Spinal cord (tissue), 10 donors: ENCODE results near the gene ELAVL4. TPM values are rescaled to one million over a fixed set of nuclear protein-coding genes. Genes with fewer than 3 reads are reported as not detected.

ENCODE experiments used
- DNase-seq, 6 donors: peaks; one replicate each; pipeline versions ENCODE4 v3.0.0 to v3.0.0-alpha.2; 2013 to 2015; ENCODE audit warnings: low spot score in 6 of 6, low read depth in 4 of 6
- H3K27ac ChIP-seq: one replicate; pipeline ENCODE4 v1.5.1; 2013; ENCODE audit warnings: low read depth, low read length, control low read depth
- H3K27me3 ChIP-seq: one replicate; pipeline ENCODE4 v1.6.1; 2013; ENCODE audit warnings: low read length; ENCODE audit not compliant: control insufficient read depth, insufficient read depth
- H3K36me3 ChIP-seq: one replicate; pipeline ENCODE4 v1.6.1; 2013; ENCODE audit warnings: low read length; ENCODE audit not compliant: control insufficient read depth, insufficient read depth
- H3K4me1 ChIP-seq: one replicate; pipeline ENCODE4 v1.6.1; 2013; ENCODE audit warnings: low read length; ENCODE audit not compliant: control insufficient read depth, insufficient read depth
- H3K4me3 ChIP-seq: one replicate; pipeline ENCODE4 v1.5.1; 2013; ENCODE audit warnings: low read depth, low read length, control low read depth
- H3K9me3 ChIP-seq: one replicate; pipeline ENCODE4 v1.6.1; 2013; ENCODE audit warnings: low read length; ENCODE audit not compliant: control insufficient read depth, insufficient read depth
- WGBS: methylation state at CpG from one replicate; pipeline ENCODE4 v1.1.5; 2013; ENCODE audit warnings: missing lambda C conversion rate; ENCODE audit not compliant: insufficient coverage; 5-methylcytosine and 5-hydroxymethylcytosine counted together
- polyA plus RNA-seq, 2 donors: library from polyadenylated mRNA; unstranded; fragments of 120-200 nt; gene quantifications; one replicate each; pipeline ENCODE4 v1.2.1, GENCODE V29; 2013; ENCODE audit not compliant: insufficient read length in 2 of 2
- total RNA-seq, 2 donors: library from RNA; depleted of rRNA in 1 of 2; stranded (reverse); fragments of 120-200 nt in 1 of 2; fragments of >200 nt in 1 of 2; gene quantifications; one replicate each; pipeline versions ENCODE4 v1.2.3 to v1.2.4, GENCODE V29; 2013 to 2014
- donor health status: healthy.

ELAVL4 gene
- total and polyA plus RNA-seq, 4 donors: 24.8 to 77.4 (median 68.5) TPM

DNA sequence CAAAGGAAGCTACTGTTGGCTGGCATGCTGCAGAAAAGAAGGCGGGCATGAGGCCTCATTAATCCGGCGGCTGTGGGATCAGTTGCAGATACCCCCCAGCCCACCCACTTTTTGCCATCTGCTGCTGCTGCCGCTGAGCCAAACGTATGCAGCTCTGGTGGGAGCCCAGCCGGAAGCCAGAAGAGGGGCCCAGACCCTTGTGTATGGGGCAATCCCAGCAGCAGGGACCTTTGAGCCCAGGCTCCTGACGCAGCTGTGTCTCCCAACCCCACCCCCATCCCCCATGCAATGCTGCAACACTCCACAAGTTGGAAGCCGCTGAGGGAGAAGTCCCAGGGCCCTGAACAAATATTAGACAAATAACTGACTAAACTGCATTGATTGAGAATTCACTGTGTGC lies 106.0 kb downstream of the ELAVL4 start:
- H3K36me3 ChIP-seq: no peaks in the 10 kb centered on the region
- H3K9me3 ChIP-seq: no peaks in the 10 kb centered on the region
- peak in 1 of 6 donors; percentile 73 for DNase-seq
- WGBS: 39% methylated on average over 4 of the region's 8 CpGs
- no peaks in the 10 kb centered on the region for H3K4me1 ChIP-seq
- no peak overlapping the region for H3K4me3 ChIP-seq
- no peak overlapping the region for H3K27ac ChIP-seq
- H3K27me3 ChIP-seq: no peaks in the 10 kb centered on the region

DNA sequence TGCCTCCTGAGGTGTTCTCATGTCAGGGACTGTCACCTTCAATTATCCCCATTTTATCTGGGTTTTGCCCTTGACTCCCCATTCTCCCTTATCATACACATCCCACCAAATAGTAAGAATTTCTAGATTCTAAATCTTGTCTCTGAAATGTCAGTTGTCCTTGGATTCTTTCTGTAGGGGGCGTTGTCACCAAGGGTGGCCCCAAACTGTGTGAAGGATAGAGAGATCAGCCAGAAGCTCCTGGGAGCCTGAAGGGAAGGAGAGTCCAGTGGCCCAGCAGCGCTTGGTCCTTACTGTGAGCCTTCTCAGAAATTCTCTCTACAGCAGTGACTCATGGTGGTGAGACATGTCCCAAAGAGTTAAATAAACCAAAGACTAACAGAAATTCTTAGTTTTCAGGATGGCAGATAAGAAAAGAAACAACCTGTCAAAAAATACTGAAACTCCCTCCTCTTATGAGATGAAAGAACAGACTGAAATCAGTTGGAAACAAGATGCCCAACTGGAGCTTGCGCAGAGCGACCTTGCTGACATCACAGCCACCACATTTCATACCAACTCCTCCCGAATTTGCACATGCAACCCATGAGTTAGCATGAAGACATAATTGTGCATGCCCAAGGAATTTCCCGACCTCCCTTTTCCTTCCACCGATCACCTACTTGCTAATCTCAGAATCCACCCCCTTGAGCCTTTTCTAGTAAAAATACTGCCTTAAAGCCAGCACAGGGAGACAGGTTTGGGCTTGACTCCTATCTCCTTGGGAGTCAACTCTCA lies 109.8 kb downstream of the ELAVL4 start:
- 98% methylated on average over 5 of the region's 7 CpGs for WGBS
- Histone ChIP-seq H3K27me3 (no peaks in the 10 kb centered on the region), H3K36me3 (no peaks in the 10 kb centered on the region), H3K9me3 (no peaks in the 10 kb centered on the region), H3K27ac (no peak overlapping the region), H3K4me3 (no peak overlapping the region), H3K4me1 (no peaks in the 10 kb centered on the region)
- no peak for DNase-seq

DNA sequence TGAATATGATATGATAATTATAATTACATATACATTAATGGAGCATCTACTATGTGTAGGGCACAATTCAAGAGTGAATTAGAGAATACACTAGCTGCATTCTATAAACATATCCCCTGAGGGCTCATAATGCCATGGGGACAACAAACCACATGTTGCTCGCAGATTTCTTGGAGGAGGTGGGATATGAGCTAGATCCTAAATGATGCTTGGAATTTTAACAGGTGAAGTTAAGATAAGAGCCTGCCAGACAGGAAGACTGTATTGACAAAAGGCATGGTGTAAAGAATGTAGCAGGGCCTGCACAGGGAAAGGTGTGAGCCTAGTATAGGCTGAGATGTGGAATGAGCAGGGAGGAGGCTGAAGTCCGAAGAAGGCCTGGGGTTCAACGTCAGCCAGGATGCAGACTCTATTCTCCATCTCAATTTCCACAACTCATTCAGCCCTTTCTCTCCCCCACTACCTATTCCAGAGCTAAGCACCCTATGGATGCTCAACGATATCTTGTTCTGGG lies 120.2 kb downstream of the ELAVL4 start:
- Histone ChIP-seq H3K4me1 (no peaks in the 10 kb centered on the region), H3K36me3 (no peaks in the 10 kb centered on the region), H3K4me3 (no peak overlapping the region), H3K9me3 (no peaks in the 10 kb centered on the region), H3K27me3 (no peaks in the 10 kb centered on the region), H3K27ac (no peak overlapping the region)
- 80% methylated on average over 1 of the region's 4 CpGs for WGBS
- DNase-seq: no peak

DNA sequence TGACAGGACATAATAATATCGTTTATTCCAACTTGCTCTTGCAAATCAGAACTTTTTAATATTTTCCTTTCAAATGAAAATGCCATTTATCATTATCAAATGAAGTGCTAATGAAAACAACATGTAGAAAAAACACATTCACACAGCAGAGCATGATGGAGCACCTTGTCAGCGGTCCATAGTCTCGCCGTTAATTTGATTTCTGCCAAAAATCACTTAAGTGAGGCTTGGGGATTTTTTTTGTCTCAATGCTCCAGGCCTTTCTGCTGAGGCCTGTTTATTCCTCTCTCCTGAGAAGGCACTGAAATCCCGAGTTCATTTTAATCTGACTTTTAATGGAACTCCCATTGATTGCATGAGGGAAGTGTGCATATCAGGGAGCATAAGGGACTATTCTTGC lies 122.5 kb downstream of the ELAVL4 start:
- Histone ChIP-seq H3K27me3 (no peaks in the 10 kb centered on the region), H3K4me3 (no peak overlapping the region), H3K27ac (no peak overlapping the region), H3K9me3 (no peaks in the 10 kb centered on the region), H3K4me1 (no peaks in the 10 kb centered on the region), H3K36me3 (no peaks in the 10 kb centered on the region)
- WGBS: 70% methylated on average over 4 of the region's 5 CpGs
- peak in 2 of 6 donors; percentile 20 to 65 for DNase-seq

DNA sequence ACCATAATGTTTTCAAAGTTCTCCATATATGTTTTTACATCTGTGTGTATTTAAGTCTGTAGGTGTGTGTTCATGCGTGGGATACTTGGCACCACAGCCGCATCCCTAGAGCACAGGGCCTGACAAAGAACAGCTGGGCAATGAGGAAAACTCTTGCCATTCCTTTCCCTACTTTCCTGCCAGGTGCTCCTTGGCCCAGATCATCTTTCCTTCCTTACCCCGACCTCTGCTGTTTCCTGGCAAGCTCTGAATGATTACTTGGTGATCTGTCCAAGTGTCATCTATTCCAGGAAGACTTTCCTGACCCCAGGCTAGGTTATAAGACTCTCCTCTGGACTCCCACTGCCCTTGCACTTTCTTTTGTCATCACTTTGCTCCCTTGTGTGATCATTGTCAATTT lies 123.6 kb downstream of the ELAVL4 start:
- Histone ChIP-seq H3K27ac (no peak overlapping the region), H3K36me3 (no peaks in the 10 kb centered on the region), H3K27me3 (no peaks in the 10 kb centered on the region), H3K9me3 (no peaks in the 10 kb centered on the region), H3K4me3 (no peak overlapping the region), H3K4me1 (peaks cover 5% of the 10 kb centered on the region)
- 85% methylated on average over 2 of the region's 3 CpGs for WGBS
- DNase-seq: no peak

DNA sequence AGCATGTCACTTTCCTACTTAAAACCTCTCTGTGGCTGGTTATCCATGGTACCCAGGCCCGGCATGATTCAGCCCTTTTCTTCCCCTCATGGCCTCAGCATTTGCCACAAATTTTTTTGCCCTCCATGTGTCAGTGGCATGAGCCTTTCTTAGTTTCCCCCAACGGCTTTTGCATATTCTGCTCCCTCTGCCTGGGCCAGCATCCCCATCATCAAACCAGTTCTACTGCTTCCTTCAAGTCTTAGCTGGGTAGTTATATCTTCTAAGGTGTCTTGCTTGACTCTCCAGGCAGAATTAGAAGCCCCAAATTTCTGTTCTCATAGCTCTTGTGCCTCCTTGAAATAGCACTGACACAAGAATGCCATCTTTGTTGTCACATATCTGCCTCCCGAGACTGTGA lies 127.9 kb downstream of the ELAVL4 start:
- Histone ChIP-seq H3K36me3 (no peaks in the 10 kb centered on the region), H3K4me3 (no peak overlapping the region), H3K9me3 (peaks cover 2% of the 10 kb centered on the region), H3K27ac (no peak overlapping the region), H3K4me1 (peaks cover 5% of the 10 kb centered on the region), H3K27me3 (no peaks in the 10 kb centered on the region)
- 88% methylated on average over 2 of the region's 3 CpGs for WGBS
- DNase-seq: no peak

DNA sequence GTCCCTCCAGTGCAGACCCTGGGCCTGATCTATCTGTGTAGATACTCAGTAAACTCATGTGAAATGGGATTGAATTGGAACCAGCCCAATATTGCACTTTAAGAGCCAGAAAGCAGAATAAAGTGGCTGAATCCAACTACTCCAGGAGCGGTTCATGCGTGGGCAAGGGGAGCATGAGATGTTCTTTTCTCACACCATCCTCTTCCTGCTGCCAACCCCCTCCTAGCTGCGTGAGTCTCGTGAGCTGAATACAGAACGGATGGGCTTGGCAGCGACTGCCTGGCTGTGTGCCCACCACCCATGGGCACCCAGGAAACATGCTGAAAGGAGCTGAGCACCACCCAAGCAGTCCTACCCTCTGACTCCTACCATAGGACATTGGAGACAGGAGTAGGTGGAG lies 128.3 kb downstream of the ELAVL4 start:
- H3K27ac ChIP-seq: no peak overlapping the region
- no peak overlapping the region for H3K4me3 ChIP-seq
- 48% methylated on average over 4 of the region's 6 CpGs for whole genome bisulfite sequencing
- peaks cover 5% of the 10 kb centered on the region for H3K4me1 ChIP-seq
- no peaks in the 10 kb centered on the region for H3K27me3 ChIP-seq
- H3K9me3 ChIP-seq: peaks cover 2% of the 10 kb centered on the region
- no peaks in the 10 kb centered on the region for H3K36me3 ChIP-seq
- peak in 2 of 6 donors; percentile 57 to 61 for DNase-seq

DNA sequence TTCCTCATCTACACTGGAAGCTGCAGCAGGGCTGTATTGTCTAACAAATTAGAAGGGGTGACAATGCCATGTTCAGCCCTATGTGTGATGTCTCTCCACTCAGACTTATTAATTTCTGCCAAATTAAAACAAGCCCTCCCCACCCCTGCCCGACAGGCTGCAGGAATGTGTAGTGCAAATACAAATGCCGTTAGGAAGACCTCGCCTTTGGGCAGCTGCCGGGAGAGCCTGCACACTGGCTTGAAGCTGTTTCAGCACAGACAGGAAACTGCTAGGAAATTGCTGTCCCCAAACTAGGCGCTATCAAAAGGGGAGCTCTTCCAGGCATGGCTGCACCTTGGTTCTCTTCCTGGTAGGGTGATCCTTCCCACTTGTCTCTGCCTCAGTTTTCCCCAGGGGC lies 135.2 kb downstream of the ELAVL4 start:
- peak in 1 of 6 donors; percentile 34 for DNase-seq
- Histone ChIP-seq H3K27me3 (no peaks in the 10 kb centered on the region), H3K36me3 (no peaks in the 10 kb centered on the region), H3K9me3 (peaks cover 2% of the 10 kb centered on the region), H3K4me1 (peaks cover 3% of the 10 kb centered on the region), H3K4me3 (no peak overlapping the region), H3K27ac (no peak overlapping the region)
- WGBS: 53% methylated on average over 5 of the region's 5 CpGs

DNA sequence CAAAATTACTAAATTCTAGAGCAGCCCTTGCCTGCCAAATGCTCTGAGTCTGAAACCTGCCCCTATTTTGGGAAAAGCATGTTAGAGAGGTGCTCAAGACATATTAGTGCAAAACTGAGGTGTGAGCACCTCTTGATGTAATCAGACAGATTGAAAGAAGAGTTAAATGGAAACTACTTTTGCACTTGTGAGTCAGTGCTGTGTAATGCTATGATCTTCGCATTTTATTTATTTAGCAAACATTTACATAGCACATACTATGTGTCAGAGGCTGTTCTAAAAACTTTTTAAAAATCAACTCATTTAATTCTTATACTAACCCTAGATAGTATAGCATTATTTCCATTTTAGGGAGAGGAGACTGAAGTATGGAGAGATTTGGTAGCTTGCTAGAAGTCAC lies 138.1 kb downstream of the ELAVL4 start:
- H3K27me3 ChIP-seq: no peaks in the 10 kb centered on the region
- no peak overlapping the region for H3K4me3 ChIP-seq
- DNase-seq: no peak
- WGBS: no CpG with 5 or more reads among the region's 1 CpG
- H3K27ac ChIP-seq: no peak overlapping the region
- H3K9me3 ChIP-seq: no peaks in the 10 kb centered on the region
- H3K4me1 ChIP-seq: peaks cover 11% of the 10 kb centered on the region
- no peaks in the 10 kb centered on the region for H3K36me3 ChIP-seq

DNA sequence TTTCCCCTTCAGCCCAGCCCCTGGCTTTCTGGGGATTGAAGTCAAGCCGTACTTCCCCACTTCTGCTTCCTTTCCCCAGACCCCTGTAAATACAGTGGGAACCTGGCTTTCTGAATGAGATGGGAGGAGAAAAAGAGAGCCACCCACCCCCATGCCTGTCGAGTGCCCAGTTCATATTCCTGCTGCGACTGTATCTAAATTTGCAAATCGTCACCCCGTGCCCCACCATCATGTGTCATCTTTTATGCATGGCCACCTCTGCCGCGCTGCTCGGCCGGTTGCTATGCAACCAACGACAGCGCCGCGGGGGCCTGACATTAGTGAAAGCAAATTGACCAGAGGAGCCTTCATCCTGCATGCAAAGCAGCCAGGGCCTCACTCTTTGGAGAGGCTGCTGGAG lies 143.0 kb downstream of the ELAVL4 start:
- Histone ChIP-seq H3K27me3 (no peaks in the 10 kb centered on the region), H3K4me3 (no peak overlapping the region), H3K4me1 (peaks cover 14% of the 10 kb centered on the region), H3K27ac (peak overlapping the region; percentile 57), H3K9me3 (no peaks in the 10 kb centered on the region), H3K36me3 (no peaks in the 10 kb centered on the region)
- peak; percentile 57 to 96 (median 66) for DNase-seq
- WGBS: under 1% methylated on average over 13 of the region's 13 CpGs
